ENCODE results near the gene PCARE.
"Not testable (repeated sequence)": the region's sequence is repeated elsewhere in the genome, so short reads cannot be mapped to it uniquely, and the experiment has no call there.

Gene PCARE

DNA sequence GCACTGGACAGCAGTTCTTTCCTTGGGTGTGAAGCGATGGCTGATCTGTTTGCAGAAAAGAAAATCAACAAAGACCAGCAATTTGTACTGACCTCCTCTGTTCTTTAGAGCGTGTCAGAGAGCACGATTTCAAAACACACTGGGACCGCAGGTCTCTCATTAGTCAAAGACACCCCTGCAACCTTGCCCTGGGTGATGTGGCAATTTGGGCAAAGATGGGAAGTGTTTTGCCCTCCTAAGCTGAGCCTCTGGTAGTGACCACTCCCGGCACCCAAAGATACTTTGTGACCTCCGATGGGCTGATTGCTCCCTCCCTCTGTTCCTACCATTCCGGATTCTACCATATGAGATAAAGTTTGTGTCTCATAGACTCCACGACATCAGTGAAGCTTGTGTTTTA lies 22.6 kb upstream of the PCARE start:
- DNase-seq (ENCODE audit: low spot score) = no peak

- DNase-seq (ENCODE audit: low spot score) = not testable (repeated sequence)
Measured at GRCh38 chr2:29090311-29090710, 16.0 kb upstream of the PCARE start.

DNA sequence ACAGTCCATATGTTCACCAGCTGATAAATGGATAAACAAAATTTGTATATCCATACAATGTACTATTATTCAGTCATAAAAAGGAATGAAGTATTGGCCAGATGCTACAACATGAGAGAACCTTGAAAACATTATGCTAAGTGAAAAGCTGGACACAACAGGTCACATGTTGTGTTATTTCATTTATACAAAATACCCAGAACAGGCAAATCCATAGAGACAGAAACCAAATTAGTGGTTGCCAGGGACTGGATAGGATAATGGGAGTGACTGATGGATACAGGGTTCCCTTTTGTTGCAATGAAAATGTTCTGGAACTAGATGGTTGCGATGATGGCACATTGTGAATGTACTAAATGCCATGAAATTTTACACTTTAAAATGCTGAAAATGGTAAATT lies 10.2 kb upstream of the PCARE start:
- DNase-seq (ENCODE audit: low spot score) = no peak

DNA sequence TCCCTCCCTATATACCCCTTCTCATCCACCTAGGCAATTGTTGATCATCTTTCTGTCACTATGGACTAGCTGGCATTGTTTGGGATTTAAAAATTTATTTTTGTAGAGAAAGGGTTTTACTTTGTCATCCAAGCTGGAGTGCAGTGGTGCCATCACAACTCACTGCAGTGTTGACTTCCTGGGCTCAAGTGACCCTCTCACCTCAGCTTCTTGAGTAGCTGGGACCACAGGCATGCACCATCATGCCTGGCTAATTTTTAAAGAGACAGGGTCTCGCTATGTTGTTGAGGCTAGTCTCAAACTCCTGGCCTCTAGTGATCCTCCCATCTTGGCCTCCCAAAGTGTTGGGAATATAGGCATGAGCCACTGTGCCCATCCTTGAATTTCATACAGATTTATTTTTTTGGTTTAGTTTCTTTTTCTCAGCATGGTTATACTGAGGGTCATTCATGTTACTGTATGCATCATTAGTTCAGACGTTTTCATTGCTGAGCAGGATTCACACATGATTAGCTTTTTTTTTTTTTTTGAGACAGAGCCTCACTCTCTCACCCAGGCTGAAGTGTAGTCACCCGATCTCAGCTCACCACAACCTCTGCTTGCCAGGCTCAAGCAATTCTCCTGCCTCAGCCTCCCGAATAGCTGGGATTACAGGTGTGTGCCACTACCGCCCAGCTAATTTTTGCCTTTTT lies 8.6 kb upstream of the PCARE start:
- no peak for DNase-seq (ENCODE audit: low spot score)

DNA sequence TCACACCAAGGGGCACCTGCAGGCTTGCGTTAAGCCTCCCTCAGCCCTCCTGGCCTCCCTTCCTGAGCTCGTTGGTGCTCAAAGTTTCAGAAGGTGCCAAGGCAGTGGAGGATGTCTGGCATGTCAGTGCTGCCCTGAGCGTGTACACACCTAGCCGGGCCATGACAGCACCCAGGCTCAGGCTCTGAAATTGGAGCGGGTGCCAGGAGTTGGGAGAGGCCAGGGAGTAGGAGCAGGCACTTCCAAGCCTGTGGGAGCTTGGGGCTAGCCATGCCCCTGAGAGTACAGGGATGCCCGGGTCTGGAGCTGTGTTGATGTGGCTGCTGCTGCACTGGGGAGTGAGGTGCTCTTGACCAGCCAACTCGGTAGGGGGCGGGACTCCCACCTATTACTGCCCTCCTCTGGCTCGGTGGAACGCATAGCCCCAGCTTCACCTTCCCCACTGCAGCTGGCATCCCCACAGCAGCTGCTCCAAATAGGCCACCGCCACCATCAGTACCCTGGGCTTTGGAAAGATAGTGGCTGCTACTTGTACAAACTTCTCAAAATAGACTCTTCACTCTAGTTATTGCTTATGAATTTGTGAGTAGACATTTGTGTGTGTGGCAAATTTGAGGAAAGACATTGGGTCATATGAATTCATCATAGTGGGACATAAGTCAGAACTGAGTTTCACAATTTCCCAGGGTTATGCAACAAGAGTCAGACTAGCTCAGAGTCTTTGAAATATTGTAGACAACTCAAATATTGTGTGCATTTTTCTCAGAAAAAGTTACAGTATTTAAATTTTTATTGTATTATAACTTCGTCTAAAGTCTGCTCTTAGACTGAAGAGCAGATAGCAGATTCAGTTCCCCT lies 6.8 kb upstream of the PCARE start:
- DNase-seq (ENCODE audit: low spot score) = no peak

DNA sequence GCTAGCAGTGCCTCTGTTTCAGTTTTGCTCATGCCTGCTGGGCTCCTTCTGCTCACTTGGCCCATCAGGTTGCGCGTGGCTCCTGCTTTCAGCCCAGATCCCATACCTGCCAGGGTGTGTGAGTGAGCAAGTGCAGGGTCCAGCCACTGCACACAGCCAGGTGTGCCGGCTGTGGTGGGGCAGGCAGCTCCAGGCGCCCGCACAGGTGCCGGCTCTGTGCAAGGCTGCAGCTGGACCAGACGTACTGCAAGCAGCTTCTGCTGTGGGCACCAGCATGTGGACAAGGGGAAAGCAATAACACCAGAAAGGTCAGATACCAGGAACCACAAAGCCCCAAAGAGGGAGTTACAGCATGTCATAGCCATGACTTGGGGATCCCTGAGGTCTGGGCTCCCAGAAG lies 5.6 kb upstream of the PCARE start:
- no peak for DNase-seq (ENCODE audit: low spot score)

DNA sequence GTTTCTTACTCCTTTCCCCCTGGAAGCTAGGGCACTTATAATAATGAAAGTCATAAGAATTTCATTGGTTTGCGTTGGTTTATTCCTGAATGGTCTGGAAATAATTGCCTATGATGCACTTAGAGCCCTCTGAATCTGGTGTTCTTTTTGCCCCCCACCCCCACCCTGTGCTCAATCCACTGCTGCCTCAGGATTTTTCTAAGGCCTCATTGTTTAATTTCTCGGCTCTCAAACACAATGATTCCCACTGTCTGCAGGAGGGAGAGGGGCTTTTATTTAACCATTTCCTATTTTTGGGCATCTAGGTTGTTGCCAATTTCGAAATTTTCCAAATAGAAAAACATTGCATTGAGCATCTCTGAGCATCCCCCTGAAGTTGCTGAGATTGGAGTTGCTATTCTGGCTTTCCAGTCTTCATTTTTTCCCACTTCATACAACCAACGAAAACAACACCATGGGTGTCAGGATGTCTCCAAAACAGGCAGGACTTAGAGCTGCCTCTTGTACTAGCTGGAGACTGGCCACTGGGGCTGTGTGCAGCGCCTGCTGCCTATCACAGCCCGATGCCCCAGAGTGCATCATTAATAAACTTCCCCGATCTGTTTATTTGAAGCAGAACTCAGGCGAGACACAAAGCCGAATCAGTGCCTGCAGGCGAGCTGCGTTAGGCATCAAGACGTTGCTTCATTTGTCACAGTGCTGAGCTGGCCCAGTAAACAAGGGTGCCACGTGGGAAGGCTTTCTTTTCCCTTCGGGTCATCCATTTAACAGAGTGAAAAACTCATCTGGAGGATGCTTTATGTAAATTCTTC lies 1.8 kb upstream of the PCARE start:
- no peak for DNase-seq (ENCODE audit: low spot score)

GRCh38 chr2:29073933-29074332 lies 390 bp downstream of the PCARE start:
- no peak for DNase-seq (ENCODE audit: low spot score)

- DNase-seq (ENCODE audit: low spot score) = no peak
Measured at GRCh38 chr2:29072971-29073725, 1.2 kb downstream of the PCARE start.

DNA sequence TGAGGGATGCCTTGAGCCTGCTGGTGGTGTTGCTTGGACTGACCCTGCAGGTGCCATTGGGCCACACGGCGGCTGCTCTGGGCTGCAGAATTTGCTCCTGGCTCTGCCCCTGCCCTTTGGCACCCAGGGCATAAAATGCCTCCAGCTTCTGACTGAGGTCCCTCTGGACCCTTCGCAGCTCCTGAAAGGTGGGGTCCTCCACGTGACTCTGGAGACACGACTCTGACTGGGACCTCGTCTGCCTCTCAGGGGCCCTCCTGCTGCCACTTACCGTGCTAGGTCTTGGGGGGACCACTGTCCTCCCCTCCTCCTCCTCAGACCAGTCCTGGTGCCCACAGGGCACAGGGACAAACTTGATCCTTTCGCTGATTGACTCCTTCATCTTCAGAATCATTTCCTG lies 2.1 kb downstream of the PCARE start:
- no peak for DNase-seq (ENCODE audit: low spot score)

- no peak for DNase-seq (ENCODE audit: low spot score)
Measured at GRCh38 chr2:29071032-29071975, 3.0 kb downstream of the PCARE start.

DNA sequence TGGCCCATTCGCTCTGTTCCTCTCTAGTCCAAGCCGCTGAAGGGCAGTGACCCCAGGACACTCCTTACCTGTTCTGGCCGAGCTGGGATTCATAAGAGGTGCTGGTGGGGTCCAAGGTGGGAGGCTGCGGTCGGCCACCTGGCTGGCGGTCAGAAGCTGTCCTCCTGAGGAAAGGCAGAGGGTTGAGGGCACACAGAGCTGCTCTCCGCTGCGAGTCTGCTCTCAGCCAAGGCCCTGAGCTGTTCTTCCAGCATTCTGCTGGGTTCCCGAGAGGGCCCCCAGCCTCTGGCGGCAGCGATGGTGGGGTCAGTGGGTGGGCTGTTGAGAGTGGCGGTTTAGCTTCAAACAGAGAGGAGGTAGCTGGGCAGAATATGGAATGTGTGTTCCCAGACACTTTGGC lies 3.8 kb downstream of the PCARE start:
- DNase-seq (ENCODE audit: low spot score) = no peak

GRCh38 chr2:29068513-29068912 lies 5.8 kb downstream of the PCARE start:
- DNase-seq (ENCODE audit: low spot score) = no peak

DNA sequence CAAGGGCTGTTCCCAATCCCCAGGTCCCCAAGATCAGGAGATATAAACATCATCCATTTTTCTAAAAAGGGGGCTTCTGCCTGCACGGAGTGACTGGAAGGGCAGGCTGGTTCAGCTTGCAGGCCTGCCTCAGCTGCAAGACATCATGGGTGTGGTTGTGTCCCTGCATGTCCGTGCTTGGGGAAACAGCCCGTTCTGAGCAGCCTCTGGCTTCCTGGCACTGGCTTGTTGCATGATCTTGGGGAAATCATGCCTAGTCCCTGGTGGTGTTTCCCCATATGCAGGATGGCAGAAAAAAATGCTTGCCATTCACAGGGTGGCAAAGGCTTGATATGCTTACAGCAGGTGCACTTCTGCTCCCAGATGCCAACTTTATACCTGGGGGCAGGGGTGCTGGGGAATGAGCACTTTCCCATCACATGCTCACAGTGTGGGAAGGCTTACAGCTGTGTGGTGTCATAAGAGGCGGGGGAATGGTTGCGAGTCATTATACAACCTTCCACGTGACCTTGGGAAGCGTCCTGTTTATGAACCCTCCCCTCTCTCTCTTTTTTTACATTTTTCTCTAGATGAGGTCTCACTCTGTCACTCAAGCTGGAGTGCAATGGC lies 7.2 kb downstream of the PCARE start:
- DNase-seq (ENCODE audit: low spot score) = no peak

- peak; percentile 68 for DNase-seq (ENCODE audit: low spot score)
Measured at GRCh38 chr2:29066271-29066860, 8.0 kb downstream of the PCARE start.

- no peak for DNase-seq (ENCODE audit: low spot score)
Measured at GRCh38 chr2:29065068-29065811, 9.1 kb downstream of the PCARE start.

DNA sequence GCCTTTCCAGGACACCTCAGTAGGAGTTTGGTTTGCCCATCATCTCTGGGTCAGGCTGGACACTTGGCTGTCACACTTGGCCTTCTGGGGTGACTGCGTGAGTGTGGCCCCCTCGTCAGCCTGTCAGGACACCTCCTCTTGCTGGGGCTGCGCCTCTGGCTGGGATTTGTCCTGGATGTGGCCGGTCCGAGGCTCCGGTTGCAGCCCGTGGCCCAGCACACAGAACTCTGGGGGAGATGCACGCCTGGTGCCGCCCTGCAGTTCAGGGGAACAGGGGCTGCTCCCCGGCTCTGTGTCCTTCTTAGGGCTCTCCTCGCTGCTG lies 9.6 kb downstream of the PCARE start:
- no peak for DNase-seq (ENCODE audit: low spot score)

GRCh38 chr2:29064346-29064715 lies 10.0 kb downstream of the PCARE start:
- DNase-seq (ENCODE audit: low spot score) = no peak

- peak; percentile 65 for DNase-seq (ENCODE audit: low spot score)
Measured at GRCh38 chr2:29063646-29064345, 10.5 kb downstream of the PCARE start.
